Measurements from ENCODE around the gene ARID5A.

DNA sequence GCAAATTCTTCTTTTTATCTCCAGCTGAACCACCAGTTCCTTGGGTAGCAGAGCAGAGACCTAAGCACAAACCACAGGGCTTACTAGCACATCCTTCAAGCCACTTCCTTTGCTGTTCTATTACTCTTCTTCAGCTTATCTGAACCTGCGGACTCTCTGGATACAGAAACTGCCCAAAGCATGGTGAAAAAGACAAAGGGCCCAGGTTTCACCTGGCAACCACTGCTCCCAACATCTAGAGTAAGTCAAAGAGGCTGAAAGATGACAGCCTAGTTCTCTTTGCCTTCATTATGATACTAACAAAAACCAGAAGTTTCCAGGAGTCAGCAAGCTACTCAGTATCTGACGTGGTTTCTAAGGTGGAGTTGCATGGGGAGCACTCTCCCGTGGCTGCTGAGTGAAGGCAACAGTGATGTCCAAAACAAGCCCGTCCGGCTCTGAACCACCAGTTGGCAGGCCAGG lies 58.2 kb downstream of the ARID5A start:
- TF ChIP-seq GATAD2B (conservative IDR thresholded peaks at IDR 0.05; ENCODE audit: low read depth) (no peak), KLF5 (IDR thresholded peaks at IDR 0.05; ENCODE audit: partially characterized antibody) (no peak), SREBF1 (IDR thresholded peaks at IDR 0.05; ENCODE audit: low read length) (no peak), SRF (IDR thresholded peaks at IDR 0.05; ENCODE audit: low read depth in 2 of 2, low read length in 2 of 2) (no peak), NRF1 (conservative IDR thresholded peaks at IDR 0.05; ENCODE audit: low read depth, low read length) (no peak), POLR2A (IDR thresholded peaks at IDR 0.05; ENCODE audit: low read depth, low read length) (no peak), BRCA1 (IDR thresholded peaks at IDR 0.05; ENCODE audit: low read depth, low read length) (no peak)
- TF ChIP-seq, protein P1, sequence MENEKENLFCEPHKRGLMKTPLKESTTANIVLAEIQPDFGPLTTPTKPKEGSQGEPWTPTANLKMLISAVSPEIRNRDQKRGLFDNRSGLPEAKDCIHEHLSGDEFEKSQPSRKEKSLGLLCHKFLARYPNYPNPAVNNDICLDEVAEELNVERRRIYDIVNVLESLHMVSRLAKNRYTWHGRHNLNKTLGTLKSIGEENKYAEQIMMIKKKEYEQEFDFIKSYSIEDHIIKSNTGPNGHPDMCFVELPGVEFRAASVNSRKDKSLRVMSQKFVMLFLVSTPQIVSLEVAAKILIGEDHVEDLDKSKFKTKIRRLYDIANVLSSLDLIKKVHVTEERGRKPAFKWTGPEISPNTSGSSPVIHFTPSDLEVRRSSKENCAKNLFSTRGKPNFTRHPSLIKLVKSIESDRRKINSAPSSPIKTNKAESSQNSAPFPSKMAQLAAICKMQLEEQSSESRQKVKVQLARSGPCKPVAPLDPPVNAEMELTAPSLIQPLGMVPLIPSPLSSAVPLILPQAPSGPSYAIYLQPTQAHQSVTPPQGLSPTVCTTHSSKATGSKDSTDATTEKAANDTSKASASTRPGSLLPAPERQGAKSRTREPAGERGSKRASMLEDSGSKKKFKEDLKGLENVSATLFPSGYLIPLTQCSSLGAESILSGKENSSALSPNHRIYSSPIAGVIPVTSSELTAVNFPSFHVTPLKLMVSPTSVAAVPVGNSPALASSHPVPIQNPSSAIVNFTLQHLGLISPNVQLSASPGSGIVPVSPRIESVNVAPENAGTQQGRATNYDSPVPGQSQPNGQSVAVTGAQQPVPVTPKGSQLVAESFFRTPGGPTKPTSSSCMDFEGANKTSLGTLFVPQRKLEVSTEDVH (IDR thresholded peaks at IDR 0.05; ENCODE audit: low read depth, partially characterized antibody) = no peak
- TF ChIP-seq, protein P2, sequence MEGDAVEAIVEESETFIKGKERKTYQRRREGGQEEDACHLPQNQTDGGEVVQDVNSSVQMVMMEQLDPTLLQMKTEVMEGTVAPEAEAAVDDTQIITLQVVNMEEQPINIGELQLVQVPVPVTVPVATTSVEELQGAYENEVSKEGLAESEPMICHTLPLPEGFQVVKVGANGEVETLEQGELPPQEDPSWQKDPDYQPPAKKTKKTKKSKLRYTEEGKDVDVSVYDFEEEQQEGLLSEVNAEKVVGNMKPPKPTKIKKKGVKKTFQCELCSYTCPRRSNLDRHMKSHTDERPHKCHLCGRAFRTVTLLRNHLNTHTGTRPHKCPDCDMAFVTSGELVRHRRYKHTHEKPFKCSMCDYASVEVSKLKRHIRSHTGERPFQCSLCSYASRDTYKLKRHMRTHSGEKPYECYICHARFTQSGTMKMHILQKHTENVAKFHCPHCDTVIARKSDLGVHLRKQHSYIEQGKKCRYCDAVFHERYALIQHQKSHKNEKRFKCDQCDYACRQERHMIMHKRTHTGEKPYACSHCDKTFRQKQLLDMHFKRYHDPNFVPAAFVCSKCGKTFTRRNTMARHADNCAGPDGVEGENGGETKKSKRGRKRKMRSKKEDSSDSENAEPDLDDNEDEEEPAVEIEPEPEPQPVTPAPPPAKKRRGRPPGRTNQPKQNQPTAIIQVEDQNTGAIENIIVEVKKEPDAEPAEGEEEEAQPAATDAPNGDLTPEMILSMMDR (IDR thresholded peaks at IDR 0.05 in 2 of 3, conservative IDR thresholded peaks at IDR 0.05 in 1 of 3; ENCODE audit: control insufficient read depth in 2 of 3, extremely low read depth in 1 of 3, insufficient read depth in 1 of 3, low read depth in 3 of 3, low read length in 3 of 3) = no peak
- TF ChIP-seq, protein P3, sequence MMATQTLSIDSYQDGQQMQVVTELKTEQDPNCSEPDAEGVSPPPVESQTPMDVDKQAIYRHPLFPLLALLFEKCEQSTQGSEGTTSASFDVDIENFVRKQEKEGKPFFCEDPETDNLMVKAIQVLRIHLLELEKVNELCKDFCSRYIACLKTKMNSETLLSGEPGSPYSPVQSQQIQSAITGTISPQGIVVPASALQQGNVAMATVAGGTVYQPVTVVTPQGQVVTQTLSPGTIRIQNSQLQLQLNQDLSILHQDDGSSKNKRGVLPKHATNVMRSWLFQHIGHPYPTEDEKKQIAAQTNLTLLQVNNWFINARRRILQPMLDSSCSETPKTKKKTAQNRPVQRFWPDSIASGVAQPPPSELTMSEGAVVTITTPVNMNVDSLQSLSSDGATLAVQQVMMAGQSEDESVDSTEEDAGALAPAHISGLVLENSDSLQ (IDR thresholded peaks at IDR 0.05) = no peak
- TF ChIP-seq, protein P4, sequence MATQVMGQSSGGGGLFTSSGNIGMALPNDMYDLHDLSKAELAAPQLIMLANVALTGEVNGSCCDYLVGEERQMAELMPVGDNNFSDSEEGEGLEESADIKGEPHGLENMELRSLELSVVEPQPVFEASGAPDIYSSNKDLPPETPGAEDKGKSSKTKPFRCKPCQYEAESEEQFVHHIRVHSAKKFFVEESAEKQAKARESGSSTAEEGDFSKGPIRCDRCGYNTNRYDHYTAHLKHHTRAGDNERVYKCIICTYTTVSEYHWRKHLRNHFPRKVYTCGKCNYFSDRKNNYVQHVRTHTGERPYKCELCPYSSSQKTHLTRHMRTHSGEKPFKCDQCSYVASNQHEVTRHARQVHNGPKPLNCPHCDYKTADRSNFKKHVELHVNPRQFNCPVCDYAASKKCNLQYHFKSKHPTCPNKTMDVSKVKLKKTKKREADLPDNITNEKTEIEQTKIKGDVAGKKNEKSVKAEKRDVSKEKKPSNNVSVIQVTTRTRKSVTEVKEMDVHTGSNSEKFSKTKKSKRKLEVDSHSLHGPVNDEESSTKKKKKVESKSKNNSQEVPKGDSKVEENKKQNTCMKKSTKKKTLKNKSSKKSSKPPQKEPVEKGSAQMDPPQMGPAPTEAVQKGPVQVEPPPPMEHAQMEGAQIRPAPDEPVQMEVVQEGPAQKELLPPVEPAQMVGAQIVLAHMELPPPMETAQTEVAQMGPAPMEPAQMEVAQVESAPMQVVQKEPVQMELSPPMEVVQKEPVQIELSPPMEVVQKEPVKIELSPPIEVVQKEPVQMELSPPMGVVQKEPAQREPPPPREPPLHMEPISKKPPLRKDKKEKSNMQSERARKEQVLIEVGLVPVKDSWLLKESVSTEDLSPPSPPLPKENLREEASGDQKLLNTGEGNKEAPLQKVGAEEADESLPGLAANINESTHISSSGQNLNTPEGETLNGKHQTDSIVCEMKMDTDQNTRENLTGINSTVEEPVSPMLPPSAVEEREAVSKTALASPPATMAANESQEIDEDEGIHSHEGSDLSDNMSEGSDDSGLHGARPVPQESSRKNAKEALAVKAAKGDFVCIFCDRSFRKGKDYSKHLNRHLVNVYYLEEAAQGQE (IDR thresholded peaks at IDR 0.05; ENCODE audit: low read depth, low read length) = no peak

All from GM12878 (cell line).